Upper lobe of left lung (tissue), 4 donors: ENCODE data around the gene GABBR1.

Experiments used
- CTCF ChIP-seq, 6 experiments: fragments of 450-650 bp in 4 of 6; fragments of 200-600 bp in 2 of 6; sonication (generic) in 2 of 6; IDR thresholded peaks; one replicate each; pipeline ENCODE4 v1.5.1; 2016 to 2019; ENCODE audit warnings: antibody characterized with exemption in 6 of 6
- EP300 ChIP-seq, 4 donors: sonication (generic); formaldehyde crosslinking; IDR thresholded peaks; one replicate each; pipeline ENCODE4 v1.5.1; 2017; ENCODE audit warnings: antibody characterized with exemption in 4 of 4, control low read depth in 2 of 4
- POLR2A ChIP-seq, 4 donors: fragments of 450-650 bp; IDR thresholded peaks; one replicate each; pipeline ENCODE4 v1.5.1; 2016 to 2017; ENCODE audit warnings: antibody characterized with exemption in 4 of 4, mild to moderate bottlenecking in 2 of 4
- POLR2AphosphoS5 ChIP-seq, 2 donors: sonication (generic); formaldehyde crosslinking; IDR thresholded peaks; one replicate each; pipeline ENCODE4 v1.5.1; 2017; ENCODE audit warnings: antibody characterized with exemption in 2 of 2

GRCh38 chr6:29567541-29567940, 65.4 kb downstream of the GABBR1 start:
- TF ChIP-seq CTCF (IDR thresholded peaks at IDR 0.05): no peak
- no peak for TF ChIP-seq POLR2A (IDR thresholded peaks at IDR 0.05)
- TF ChIP-seq POLR2AphosphoS5 (IDR thresholded peaks at IDR 0.05): no peak
- TF ChIP-seq EP300 (IDR thresholded peaks at IDR 0.05): no peak
